GM12874 (cell line): ENCODE results near the gene TGM3.

Experiments
- CTCF ChIP-seq: IDR thresholded peaks from 2 replicates; pipeline ENCODE4 v1.5.1; 2011; ENCODE audit warnings: low read depth, mild to moderate bottlenecking, control low read depth, low read length, moderate library complexity; ENCODE audit not compliant: insufficient read depth

Gene TGM3

GRCh38 chr20:2255926-2256531 is 39.8 kb upstream of the TGM3 start:
- TF ChIP-seq CTCF, result no peak

GRCh38 chr20:2259731-2260130 is 36.1 kb upstream of the TGM3 start:
- TF ChIP-seq CTCF, result no peak

GRCh38 chr20:2260250-2260649 is 35.6 kb upstream of the TGM3 start:
- no peak for TF ChIP-seq CTCF

- no peak for TF ChIP-seq CTCF
Measured at GRCh38 chr20:2261046-2261485, 34.7 kb upstream of the TGM3 start.

- no peak for TF ChIP-seq CTCF
Measured at GRCh38 chr20:2261629-2262028, 34.2 kb upstream of the TGM3 start.

- TF ChIP-seq CTCF, result no peak
Measured at GRCh38 chr20:2264118-2264517, 31.7 kb upstream of the TGM3 start.

GRCh38 chr20:2273634-2274302 is 22.0 kb upstream of the TGM3 start:
- TF ChIP-seq CTCF, result no peak
